Central memory CD8-positive, alpha-beta T cell (primary cell): ENCODE data around the gene INVS.

ENCODE experiments used
- ATAC-seq: fragments of 150-1000 bp; cut with Tn5 transposase; replicated peaks from 2 replicates; pipeline ENCODE4 v1.10.0; 2022; ENCODE audit warnings: mild to moderate bottlenecking, moderate FRiP score, moderate number of reproducible peaks; ENCODE audit not compliant: poor library complexity, severe bottlenecking; ENCODE audit errors: extremely low read depth
- DNase-seq, 2 donors: peaks; one replicate each; pipeline ENCODE4 v3.0.0; 2021; ENCODE audit warnings: low spot score in 2 of 2
- H3K27ac Mint-ChIP-seq: one replicate; pipeline ENCODE4 v1.8.0; 2022; ENCODE audit warnings: low read depth, mild to moderate bottlenecking, moderate library complexity, mixed read lengths
- H3K27me3 Mint-ChIP-seq: one replicate; pipeline ENCODE4 v1.8.0; 2022; ENCODE audit warnings: mixed read lengths
- H3K36me3 Mint-ChIP-seq: one replicate; pipeline ENCODE4 v1.8.0; 2022; ENCODE audit warnings: mild to moderate bottlenecking, moderate library complexity, mixed read lengths; ENCODE audit not compliant: insufficient read depth
- H3K4me1 Mint-ChIP-seq: one replicate; pipeline ENCODE4 v1.8.0; 2022; ENCODE audit warnings: mixed read lengths
- H3K4me3 Mint-ChIP-seq: one replicate; pipeline ENCODE4 v1.8.0; 2022; ENCODE audit warnings: mild to moderate bottlenecking, moderate library complexity, mixed read lengths
- H3K9me3 Mint-ChIP-seq: one replicate; pipeline ENCODE4 v1.8.0; 2022; ENCODE audit warnings: mixed read lengths

Gene INVS

DNA sequence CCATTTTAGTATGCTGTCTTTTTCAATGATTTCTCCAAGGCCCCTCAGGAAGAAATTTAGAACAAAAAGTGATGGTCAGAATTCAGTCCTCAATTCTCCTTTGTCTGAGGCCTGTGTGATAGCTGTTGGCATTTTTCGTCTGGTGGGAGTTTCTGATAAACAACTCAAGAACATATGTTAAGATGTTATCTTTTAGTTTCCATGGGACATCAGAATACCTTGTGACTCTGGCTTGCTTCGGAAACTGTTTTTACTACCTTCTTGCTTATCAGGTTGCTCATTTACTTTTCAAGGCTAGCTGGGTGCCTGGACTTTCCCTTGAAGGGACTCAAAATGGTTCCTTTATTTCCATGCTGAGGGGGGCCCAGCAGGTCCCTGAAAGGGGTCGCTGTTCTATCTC lies 97.2 kb downstream of the INVS start:
- H3K36me3 Mint-ChIP-seq: peaks cover 1% of the 10 kb centered on the region

DNA sequence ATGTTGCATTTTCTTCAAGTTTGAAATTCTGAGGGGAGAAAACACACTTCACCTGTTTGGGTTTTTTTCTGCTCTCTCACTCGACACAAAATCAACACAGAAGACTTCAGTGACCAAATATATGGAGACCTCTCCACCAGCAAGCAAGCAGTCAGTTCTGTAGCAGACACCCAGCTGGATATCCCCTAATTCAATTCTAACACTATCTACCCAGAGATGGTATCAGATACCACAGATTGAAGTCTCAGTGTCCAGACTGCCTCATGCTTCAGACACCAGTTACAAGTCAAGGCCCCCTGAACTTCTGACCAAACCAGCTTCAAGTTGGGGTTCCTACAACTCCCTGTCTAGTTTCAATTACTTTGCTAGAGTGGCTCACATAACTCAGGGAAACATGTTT lies 97.8 kb downstream of the INVS start:
- ATAC-seq (no peak), DNase-seq (no peak)
- no peaks in the 10 kb centered on the region for H3K27me3 Mint-ChIP-seq
- peaks cover 1% of the 10 kb centered on the region for H3K36me3 Mint-ChIP-seq
- peaks cover 2% of the 10 kb centered on the region for H3K9me3 Mint-ChIP-seq
- no peak overlapping the region for H3K27ac Mint-ChIP-seq
- no peaks in the 10 kb centered on the region for H3K4me1 Mint-ChIP-seq
- no peak overlapping the region for H3K4me3 Mint-ChIP-seq

More for the DNA sequence above, 97.2 kb downstream of the INVS start:
- DNase-seq (no peak), ATAC-seq (no peak)
- Mint-ChIP-seq H3K27me3 (no peaks in the 10 kb centered on the region), H3K4me3 (no peak overlapping the region), H3K27ac (no peak overlapping the region), H3K4me1 (no peaks in the 10 kb centered on the region), H3K9me3 (peaks cover 8% of the 10 kb centered on the region)

DNA sequence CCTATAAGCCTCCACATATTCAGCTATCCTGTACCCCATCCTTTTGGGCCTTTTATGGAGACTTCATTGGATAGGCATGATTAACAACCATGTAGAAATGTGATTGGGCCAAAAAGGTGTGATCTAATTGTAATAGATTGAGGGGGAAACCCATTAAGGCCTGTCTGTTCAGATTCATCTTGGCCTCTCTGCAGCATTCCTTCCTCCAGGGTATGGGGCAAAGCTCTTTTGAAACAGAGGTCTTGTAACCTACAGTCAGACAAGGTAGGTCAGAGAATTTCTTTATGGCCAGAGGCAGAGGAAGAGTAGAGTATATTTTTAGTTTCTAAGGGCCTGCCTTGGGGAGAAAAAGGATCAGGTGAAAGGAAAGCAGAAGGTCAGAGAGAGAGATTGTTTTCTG lies 98.5 kb downstream of the INVS start:
- no peaks in the 10 kb centered on the region for H3K4me1 Mint-ChIP-seq
- no peak overlapping the region for H3K4me3 Mint-ChIP-seq
- H3K36me3 Mint-ChIP-seq: peaks cover 1% of the 10 kb centered on the region
- H3K27me3 Mint-ChIP-seq: no peaks in the 10 kb centered on the region
- no peak for DNase-seq
- no peak for ATAC-seq
- no peaks in the 10 kb centered on the region for H3K9me3 Mint-ChIP-seq
- H3K27ac Mint-ChIP-seq: no peak overlapping the region

DNA sequence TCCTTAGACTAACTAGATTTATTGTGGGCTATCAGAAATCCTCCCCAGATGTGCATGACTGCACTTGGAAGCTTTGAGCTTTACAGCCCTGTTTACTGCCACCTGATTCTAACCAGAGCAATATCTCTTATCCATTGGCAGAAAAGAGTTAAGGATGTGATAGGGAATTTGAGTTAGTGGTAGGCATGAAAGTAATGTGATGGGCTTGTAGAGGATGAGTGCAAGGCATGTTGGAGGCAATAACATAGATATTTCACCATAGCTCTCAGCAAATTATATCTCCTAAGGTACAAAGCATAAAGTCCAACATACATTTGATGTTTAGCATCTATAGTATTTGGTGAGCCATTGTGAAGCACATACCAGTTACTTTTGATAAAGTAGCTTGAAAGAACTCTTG lies 103.8 kb downstream of the INVS start:
- H3K4me3 Mint-ChIP-seq: no peak overlapping the region
- no peaks in the 10 kb centered on the region for H3K9me3 Mint-ChIP-seq
- ATAC-seq: no peak

DNA sequence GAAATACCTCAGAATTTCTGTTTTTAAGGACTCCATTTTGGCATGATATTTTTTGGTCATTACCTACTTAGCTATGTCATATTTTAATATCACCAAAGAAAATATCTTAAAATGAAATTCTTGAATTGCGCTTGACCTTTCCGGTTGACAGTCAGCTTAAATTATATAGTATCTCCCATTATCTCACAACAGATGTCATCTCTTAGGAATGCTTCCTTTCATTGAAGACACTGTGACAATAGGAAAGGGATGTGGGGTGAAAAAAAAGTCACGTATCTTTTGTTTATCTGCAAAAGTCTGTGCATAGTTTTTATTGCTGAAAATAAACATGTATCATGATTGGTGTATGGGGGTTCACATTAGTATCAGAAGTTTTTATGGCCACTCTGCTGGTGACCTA lies 105.8 kb downstream of the INVS start:
- peaks cover 1% of the 10 kb centered on the region for H3K36me3 Mint-ChIP-seq
- no peak overlapping the region for H3K27ac Mint-ChIP-seq
- no peak overlapping the region for H3K4me3 Mint-ChIP-seq
- DNase-seq: no peak
- no peaks in the 10 kb centered on the region for H3K9me3 Mint-ChIP-seq
- ATAC-seq: no peak
- H3K27me3 Mint-ChIP-seq: no peaks in the 10 kb centered on the region
- peaks cover 2% of the 10 kb centered on the region for H3K4me1 Mint-ChIP-seq

More for the DNA sequence above, 103.8 kb downstream of the INVS start:
- Mint-ChIP-seq H3K36me3 (no peaks in the 10 kb centered on the region), H3K27ac (no peak overlapping the region), H3K27me3 (no peaks in the 10 kb centered on the region), H3K4me1 (no peaks in the 10 kb centered on the region)
- DNase-seq: no peak

DNA sequence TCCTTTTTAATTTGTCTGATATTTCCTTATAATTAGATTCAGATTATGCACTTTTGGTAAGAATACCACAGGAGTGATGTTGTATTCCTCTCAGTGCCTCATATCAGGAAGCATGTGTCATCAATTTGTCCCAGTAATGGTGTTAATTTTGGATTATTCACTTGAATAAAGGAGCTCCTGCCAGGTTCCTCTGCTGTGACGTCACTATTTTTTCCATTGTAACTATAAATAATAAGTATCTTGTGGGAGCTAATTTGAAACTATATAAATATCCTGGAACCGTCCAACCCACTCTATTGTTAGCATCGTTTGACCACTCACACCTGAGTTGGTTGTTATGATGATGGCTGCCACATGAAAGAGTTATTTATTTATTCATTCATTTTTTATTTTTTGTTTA lies 107.9 kb downstream of the INVS start:
- ATAC-seq (no peak), DNase-seq (no peak)
- H3K9me3 Mint-ChIP-seq: no peaks in the 10 kb centered on the region
- H3K36me3 Mint-ChIP-seq: peaks cover 3% of the 10 kb centered on the region
- H3K4me1 Mint-ChIP-seq: peaks cover 11% of the 10 kb centered on the region
- H3K27ac Mint-ChIP-seq: no peak overlapping the region
- H3K27me3 Mint-ChIP-seq: no peaks in the 10 kb centered on the region
- no peak overlapping the region for H3K4me3 Mint-ChIP-seq

DNA sequence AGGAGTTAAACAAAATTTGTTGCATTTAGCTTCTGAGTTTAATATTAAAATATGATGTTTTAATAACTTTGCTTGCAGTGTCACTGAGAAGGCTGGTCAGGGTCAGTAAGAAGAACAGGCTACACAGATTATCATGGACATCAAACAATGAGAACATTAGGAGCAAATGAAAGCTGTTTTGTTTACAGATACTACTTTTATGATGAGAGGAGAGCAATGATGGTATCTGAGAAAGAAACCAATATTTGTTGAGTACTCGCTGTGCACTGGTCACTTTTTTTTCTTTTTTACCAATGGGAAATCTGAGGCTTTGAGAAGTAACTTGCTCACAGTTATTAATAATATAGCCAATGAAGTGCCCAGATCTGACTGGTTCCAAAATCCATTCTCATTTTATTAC lies 109.6 kb downstream of the INVS start:
- H3K36me3 Mint-ChIP-seq: peaks cover 3% of the 10 kb centered on the region
- no peaks in the 10 kb centered on the region for H3K27me3 Mint-ChIP-seq
- peaks cover 11% of the 10 kb centered on the region for H3K4me1 Mint-ChIP-seq
- ATAC-seq (no peak), DNase-seq (no peak)
- H3K4me3 Mint-ChIP-seq: no peak overlapping the region
- no peak overlapping the region for H3K27ac Mint-ChIP-seq
- H3K9me3 Mint-ChIP-seq: no peaks in the 10 kb centered on the region

DNA sequence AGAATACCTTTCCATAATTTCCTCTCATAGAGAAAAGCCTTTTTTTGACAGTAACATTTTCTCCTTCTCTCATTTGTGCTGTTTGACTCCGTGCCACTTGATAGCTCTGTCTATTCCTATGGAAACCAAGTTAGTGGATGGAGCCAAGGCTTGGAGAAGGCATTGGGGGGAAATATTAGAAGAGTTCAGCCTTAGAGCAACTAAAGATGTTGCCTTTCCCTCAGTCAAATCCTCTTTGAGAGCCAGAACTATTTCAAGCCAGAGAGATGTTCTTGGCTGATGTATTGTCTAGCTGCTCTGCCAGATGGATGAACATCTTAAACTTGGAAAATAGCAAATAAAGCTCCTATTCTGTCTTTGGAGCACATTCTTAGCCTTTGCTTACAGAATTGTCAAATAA lies 112.4 kb downstream of the INVS start:
- no peak overlapping the region for H3K4me3 Mint-ChIP-seq
- ATAC-seq (no peak), DNase-seq (no peak)
- peaks cover 6% of the 10 kb centered on the region for H3K36me3 Mint-ChIP-seq
- no peaks in the 10 kb centered on the region for H3K27me3 Mint-ChIP-seq
- no peak overlapping the region for H3K27ac Mint-ChIP-seq
- H3K4me1 Mint-ChIP-seq: peaks cover 11% of the 10 kb centered on the region
- no peaks in the 10 kb centered on the region for H3K9me3 Mint-ChIP-seq

DNA sequence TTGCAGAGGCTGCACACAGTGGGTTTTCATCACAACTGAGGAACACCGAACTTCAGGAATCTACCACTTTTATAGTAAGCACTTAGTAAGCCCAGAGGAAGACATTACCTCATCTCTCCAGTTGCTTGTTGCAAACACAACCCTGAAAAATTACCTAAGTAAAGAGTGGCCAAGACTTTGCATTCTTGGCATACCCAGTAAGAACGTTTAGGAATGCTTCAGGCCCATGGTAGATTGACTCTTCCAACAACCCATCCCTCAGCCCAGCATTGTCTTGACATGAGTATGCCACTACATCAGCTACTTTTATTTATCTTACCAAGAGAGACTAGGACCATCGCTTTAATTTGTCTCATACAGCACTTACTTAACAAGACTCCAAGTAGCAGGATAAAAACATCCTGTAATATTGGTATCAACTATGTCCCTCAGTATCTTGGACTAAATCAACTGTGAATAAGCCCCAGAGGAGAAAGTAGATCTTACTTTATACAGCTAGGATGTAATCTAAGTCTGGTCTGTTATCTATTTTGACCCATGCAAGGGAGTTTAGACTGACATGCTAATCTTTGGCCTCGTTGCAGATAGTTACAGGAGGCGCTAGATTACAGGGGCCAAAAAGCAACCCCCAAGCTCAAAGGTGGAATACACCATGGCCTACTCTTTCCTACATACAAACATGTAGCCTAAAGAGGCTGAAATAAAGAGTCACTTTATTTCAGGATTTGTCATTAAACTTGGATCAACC lies 114.9 kb downstream of the INVS start:
- Mint-ChIP-seq H3K27ac (no peak overlapping the region), H3K27me3 (no peaks in the 10 kb centered on the region), H3K4me1 (peaks cover 11% of the 10 kb centered on the region), H3K9me3 (no peaks in the 10 kb centered on the region), H3K36me3 (peaks cover 6% of the 10 kb centered on the region), H3K4me3 (no peak overlapping the region)
- DNase-seq: no peak
- no peak for ATAC-seq

DNA sequence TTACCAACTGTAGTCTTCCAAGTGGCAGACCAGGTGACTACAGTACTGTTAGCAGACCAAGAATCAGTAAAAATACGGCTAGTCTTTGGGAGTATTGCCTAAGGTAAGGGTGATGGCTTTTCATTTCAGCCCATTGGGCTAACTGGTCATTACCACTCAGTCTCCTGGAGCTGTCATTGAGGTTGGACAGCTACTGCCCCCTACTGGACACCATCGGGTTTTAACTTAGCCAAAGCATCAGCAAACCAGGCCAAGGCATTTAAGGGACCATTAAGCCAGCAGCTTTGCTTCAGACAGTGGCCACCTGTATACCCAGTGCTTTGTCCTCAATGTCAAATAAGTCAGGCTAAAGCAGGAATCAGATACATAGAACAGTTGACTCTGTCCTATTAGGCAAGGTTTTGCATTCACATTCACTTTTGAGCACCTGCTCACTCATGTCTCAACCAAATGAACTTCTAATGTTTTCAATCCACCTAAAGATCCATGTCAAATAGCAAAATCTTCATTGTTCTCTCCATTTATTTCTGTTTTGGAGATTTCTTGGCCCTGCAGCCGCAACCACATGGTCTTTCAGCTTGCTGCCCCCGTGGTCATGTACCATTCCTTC lies 117.2 kb downstream of the INVS start:
- Mint-ChIP-seq H3K9me3 (no peaks in the 10 kb centered on the region), H3K27ac (no peak overlapping the region)

DNA sequence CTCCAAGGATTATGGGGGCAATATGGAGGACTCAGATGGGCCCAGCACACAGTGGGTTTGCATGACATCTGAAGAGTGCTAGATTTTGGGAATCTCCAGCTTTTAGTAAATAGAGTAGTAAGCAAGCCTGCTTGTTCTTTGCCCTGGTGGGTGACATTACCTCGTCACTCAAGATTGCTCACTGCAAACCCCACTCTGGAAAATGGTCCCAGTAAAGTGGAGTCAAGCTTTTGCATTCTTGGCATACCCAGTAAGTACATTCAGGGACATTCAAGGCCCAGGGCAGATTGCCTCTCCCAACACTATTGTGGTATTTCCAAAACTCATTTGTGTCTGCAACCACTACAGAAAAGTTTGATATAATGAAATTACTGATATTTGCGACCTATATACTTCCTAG lies 118.5 kb downstream of the INVS start:
- Mint-ChIP-seq H3K36me3 (peaks cover 3% of the 10 kb centered on the region), H3K9me3 (no peaks in the 10 kb centered on the region), H3K4me3 (no peak overlapping the region), H3K4me1 (no peaks in the 10 kb centered on the region), H3K27ac (no peak overlapping the region), H3K27me3 (no peaks in the 10 kb centered on the region)
- no peak for DNase-seq
- no peak for ATAC-seq

More for the DNA sequence above, 117.2 kb downstream of the INVS start:
- DNase-seq: peak; percentile 26 to 30
- Mint-ChIP-seq H3K36me3 (peaks cover 3% of the 10 kb centered on the region), H3K4me3 (no peak overlapping the region), H3K4me1 (no peaks in the 10 kb centered on the region), H3K27me3 (no peaks in the 10 kb centered on the region)
- ATAC-seq: no peak

DNA sequence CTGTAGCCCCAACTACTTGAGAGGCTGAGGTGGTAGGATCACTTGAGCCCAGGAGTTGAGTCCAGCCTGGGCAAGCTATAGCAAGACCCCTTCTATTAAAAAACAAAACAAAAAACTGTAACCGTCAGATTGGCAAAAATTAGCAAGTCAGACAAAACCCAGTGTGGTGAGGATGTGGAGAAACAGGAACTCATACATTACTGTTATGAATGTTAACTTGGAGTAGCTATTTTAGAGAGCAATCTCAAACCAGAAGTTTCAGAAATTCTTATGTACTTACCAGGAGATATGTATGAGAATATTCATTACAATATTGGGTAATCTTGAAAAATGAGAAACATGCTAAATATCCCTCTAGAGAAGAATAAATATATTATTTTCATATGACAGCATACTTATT lies 120.3 kb downstream of the INVS start:
- no peaks in the 10 kb centered on the region for H3K27me3 Mint-ChIP-seq
- H3K27ac Mint-ChIP-seq: no peak overlapping the region
- ATAC-seq (no peak), DNase-seq (no peak)
- H3K9me3 Mint-ChIP-seq: no peaks in the 10 kb centered on the region
- H3K4me3 Mint-ChIP-seq: no peak overlapping the region
- peaks cover 3% of the 10 kb centered on the region for H3K36me3 Mint-ChIP-seq
- H3K4me1 Mint-ChIP-seq: no peaks in the 10 kb centered on the region

DNA sequence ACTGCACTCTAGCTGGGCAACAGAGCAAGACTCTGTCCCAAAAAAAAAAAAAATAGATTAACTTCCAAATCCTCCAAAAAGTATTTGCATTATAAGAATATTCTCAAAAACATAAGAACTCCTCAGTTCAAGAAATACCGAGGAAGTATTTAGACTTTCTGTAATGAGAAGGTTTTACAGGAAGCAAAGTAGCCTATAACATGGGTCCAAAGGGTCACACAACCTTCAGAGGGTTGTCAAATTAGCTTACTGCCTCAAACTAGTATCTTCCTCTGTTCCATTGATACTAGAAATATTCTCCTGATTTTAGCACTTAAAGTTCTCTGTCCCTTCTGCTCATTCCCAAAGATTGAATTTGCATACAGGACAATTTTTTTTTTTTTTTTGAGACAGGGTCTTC lies 121.9 kb downstream of the INVS start:
- Mint-ChIP-seq H3K36me3 (peaks cover 2% of the 10 kb centered on the region), H3K27ac (no peak overlapping the region), H3K4me3 (no peak overlapping the region), H3K4me1 (no peaks in the 10 kb centered on the region), H3K9me3 (no peaks in the 10 kb centered on the region), H3K27me3 (no peaks in the 10 kb centered on the region)
- ATAC-seq: no peak
- DNase-seq: no peak
